ENCODE results near the gene ZNF451.
"Not testable (repeated sequence)": the region's sequence is repeated elsewhere in the genome, so short reads cannot be mapped to it uniquely, and the experiment has no call there.

The ZNF451 gene

GRCh38 chr6:57089687-57090457 lies at the start of gene ZNF451:
TSS of gene ZNF451 (plus strand) at chr6:57090188. CDS start at chr6:57090254, 66 bp downstream.
- DNase-seq (ENCODE audit: low read depth in 1 of 2, low spot score in 1 of 2), result peak; percentile 93 to 97

- DNase-seq (ENCODE audit: low read depth in 1 of 2, low spot score in 1 of 2), result not testable (repeated sequence)
These were observed 45.9 kb upstream of the ZNF451 start for GRCh38 chr6:57044061-57044460.

GRCh38 chr6:57044568-57044967 lies 45.4 kb upstream of the ZNF451 start:
- DNase-seq (ENCODE audit: low read depth in 1 of 2, low spot score in 1 of 2), result no peak

- peak; percentile 58 to 80 for DNase-seq (ENCODE audit: low read depth in 1 of 2, low spot score in 1 of 2)
These were observed 43.4 kb upstream of the ZNF451 start, which contains the start of gene KIAA1586 for GRCh38 chr6:57046332-57047256. TSS of gene KIAA1586 (plus strand) at chr6:57046693. CDS start at chr6:57046756, 63 bp downstream.

GRCh38 chr6:57047257-57047585 lies 42.8 kb upstream of the ZNF451 start:
- not testable (repeated sequence) for DNase-seq (ENCODE audit: low read depth in 1 of 2, low spot score in 1 of 2)

GRCh38 chr6:57047859-57048258 lies 42.1 kb upstream of the ZNF451 start:
- not testable (repeated sequence) for DNase-seq (ENCODE audit: low read depth in 1 of 2, low spot score in 1 of 2)

GRCh38 chr6:57048577-57048976 lies 41.4 kb upstream of the ZNF451 start:
- DNase-seq (ENCODE audit: low read depth in 1 of 2, low spot score in 1 of 2), result no peak

- no peak for DNase-seq (ENCODE audit: low read depth in 1 of 2, low spot score in 1 of 2)
These were observed 26.1 kb upstream of the ZNF451 start for GRCh38 chr6:57063847-57064246.

- no peak for DNase-seq (ENCODE audit: low read depth in 1 of 2, low spot score in 1 of 2)
These were observed 25.2 kb upstream of the ZNF451 start for GRCh38 chr6:57064809-57065208.

GRCh38 chr6:57068061-57068460 lies 21.9 kb upstream of the ZNF451 start:
- no peak for DNase-seq (ENCODE audit: low read depth in 1 of 2, low spot score in 1 of 2)

- no peak for DNase-seq (ENCODE audit: low read depth in 1 of 2, low spot score in 1 of 2)
These were observed 20.8 kb upstream of the ZNF451 start for GRCh38 chr6:57069228-57069627.

GRCh38 chr6:57069920-57070331 lies 20.1 kb upstream of the ZNF451 start:
- no peak for DNase-seq (ENCODE audit: low read depth in 1 of 2, low spot score in 1 of 2)

- DNase-seq (ENCODE audit: low read depth in 1 of 2, low spot score in 1 of 2), result no peak
These were observed 17.9 kb upstream of the ZNF451 start for GRCh38 chr6:57072108-57072507.

- no peak for DNase-seq (ENCODE audit: low read depth in 1 of 2, low spot score in 1 of 2)
These were observed 15.6 kb upstream of the ZNF451 start for GRCh38 chr6:57074383-57074782.

GRCh38 chr6:57075092-57075491 lies 14.9 kb upstream of the ZNF451 start:
- DNase-seq (ENCODE audit: low read depth in 1 of 2, low spot score in 1 of 2), result no peak

- DNase-seq (ENCODE audit: low read depth in 1 of 2, low spot score in 1 of 2), result no peak
These were observed 11.3 kb upstream of the ZNF451 start for GRCh38 chr6:57078531-57079207.

GRCh38 chr6:57085471-57085870 lies 4.5 kb upstream of the ZNF451 start:
- DNase-seq (ENCODE audit: low read depth in 1 of 2, low spot score in 1 of 2), result no peak

- no peak for DNase-seq (ENCODE audit: low read depth in 1 of 2, low spot score in 1 of 2)
These were observed 3.1 kb upstream of the ZNF451 start for GRCh38 chr6:57086843-57087242.

GRCh38 chr6:57087916-57088315 lies 2.1 kb upstream of the ZNF451 start:
- no peak for DNase-seq (ENCODE audit: low read depth in 1 of 2, low spot score in 1 of 2)

GRCh38 chr6:57089265-57089664 lies 723 bp upstream of the ZNF451 start:
- no peak for DNase-seq (ENCODE audit: low read depth in 1 of 2, low spot score in 1 of 2)

- not testable (repeated sequence) for DNase-seq (ENCODE audit: low read depth in 1 of 2, low spot score in 1 of 2)
These were observed 575 bp downstream of the ZNF451 start for GRCh38 chr6:57090458-57091067.
